ENCODE results near the gene TAC4.
A peak's percentile ranks its signal among the peaks of the same experiment; 100 is the strongest.

Gene TAC4

GRCh38 chr17:49851387-49852291 lies 3.8 kb upstream of the TAC4 start:
- no peak for FAIRE-seq
- DNase-seq (ENCODE audit: insufficient read length, low spot score), result peak; percentile 49
- peak; percentile 92 for TF ChIP-seq CTCF (IDR thresholded peaks at IDR 0.05; ENCODE audit: insufficient read depth, missing control alignments)

- FAIRE-seq, result no peak
- TF ChIP-seq CTCF (IDR thresholded peaks at IDR 0.05; ENCODE audit: insufficient read depth, missing control alignments), result no peak
- no peak for DNase-seq (ENCODE audit: insufficient read length, low spot score)
Measured at GRCh38 chr17:49850772-49851386, 3.0 kb upstream of the TAC4 start.

- no peak for DNase-seq (ENCODE audit: insufficient read length, low spot score)
- TF ChIP-seq CTCF (IDR thresholded peaks at IDR 0.05; ENCODE audit: insufficient read depth, missing control alignments), result no peak
- no peak for FAIRE-seq
Measured at GRCh38 chr17:49850218-49850610, 2.3 kb upstream of the TAC4 start.

GRCh38 chr17:49848739-49849138 lies 870 bp upstream of the TAC4 start:
- TF ChIP-seq CTCF (IDR thresholded peaks at IDR 0.05; ENCODE audit: insufficient read depth, missing control alignments), result no peak
- DNase-seq (ENCODE audit: insufficient read length, low spot score) (no peak), FAIRE-seq (no peak)

GRCh38 chr17:49846938-49847712 lies 744 bp downstream of the TAC4 start:
- TF ChIP-seq CTCF (IDR thresholded peaks at IDR 0.05; ENCODE audit: insufficient read depth, missing control alignments), result no peak
- FAIRE-seq (no peak), DNase-seq (ENCODE audit: insufficient read length, low spot score) (no peak)

- FAIRE-seq, result no peak
Measured at GRCh38 chr17:49845321-49845720, 2.5 kb downstream of the TAC4 start.

More at GRCh38 chr17:49845321-49845720, 2.5 kb downstream of the TAC4 start:
- no peak for DNase-seq (ENCODE audit: insufficient read length, low spot score)
- no peak for TF ChIP-seq CTCF (IDR thresholded peaks at IDR 0.05; ENCODE audit: insufficient read depth, missing control alignments)

Data from D721Med (cell line).